ENCODE results near the gene ASCC1.

- TF ChIP-seq EZH2 (IDR thresholded peaks at IDR 0.05; ENCODE audit: borderline replicate concordance, insufficient read depth, low read depth, low read length, poor library complexity, severe bottlenecking) = no peak
- TF ChIP-seq CTCF (IDR thresholded peaks at IDR 0.05) = no peak
Observed at GRCh38 chr10:72114706-72115450, 101.2 kb downstream of the ASCC1 start.
